GM21367 (cell line): ENCODE data around the gene POLR2F.
A peak's percentile ranks its signal among the peaks of the same experiment; 100 is the strongest.
"Not testable (repeated sequence)": the region's sequence is repeated elsewhere in the genome, so short reads cannot be mapped to it uniquely, and the experiment has no call there.

Source experiments
- ATAC-seq: cut with Tn5 transposase; IDR thresholded peaks from one replicate; pipeline ENCODE4 v1.9.1; 2021; ENCODE audit not compliant: unreplicated experiment

The POLR2F gene

GRCh38 chr22:37952629-37953028 lies 870 bp upstream of the POLR2F start:
- not testable (repeated sequence) for ATAC-seq

GRCh38 chr22:37953062-37953436 lies 450 bp upstream of the POLR2F start:
- ATAC-seq: peak; percentile 46

- no peak for ATAC-seq
These were observed 1.2 kb downstream of the POLR2F start for GRCh38 chr22:37954686-37955085.

GRCh38 chr22:37955825-37956397 lies 2.4 kb downstream of the POLR2F start:
- ATAC-seq: not testable (repeated sequence)

GRCh38 chr22:37957232-37957631 lies 3.7 kb downstream of the POLR2F start:
- ATAC-seq: no peak

- no peak for ATAC-seq
These were observed 5.8 kb downstream of the POLR2F start for GRCh38 chr22:37959231-37959825.

GRCh38 chr22:37961062-37961461 lies 7.6 kb downstream of the POLR2F start:
- ATAC-seq: no peak

GRCh38 chr22:37965940-37966664 lies 12.6 kb downstream of the POLR2F start:
- ATAC-seq: no peak

- no peak for ATAC-seq
These were observed 13.6 kb downstream of the POLR2F start for GRCh38 chr22:37967147-37967546.

GRCh38 chr22:37967637-37968451 lies 14.3 kb downstream of the POLR2F start:
- no peak for ATAC-seq

- no peak for ATAC-seq
These were observed 15.2 kb downstream of the POLR2F start for GRCh38 chr22:37968452-37969251.

- no peak for ATAC-seq
These were observed 17.4 kb downstream of the POLR2F start for GRCh38 chr22:37970864-37971263.

GRCh38 chr22:37971475-37972434 lies 18.3 kb downstream of the POLR2F start:
- no peak for ATAC-seq

GRCh38 chr22:37972527-37972926 lies 19.0 kb downstream of the POLR2F start:
- ATAC-seq: no peak

GRCh38 chr22:37973271-37974170 lies 20.0 kb downstream of the POLR2F start:
- ATAC-seq: no peak

GRCh38 chr22:37975153-37975552 lies 21.7 kb downstream of the POLR2F start:
- no peak for ATAC-seq

GRCh38 chr22:37976022-37976421 lies 22.5 kb downstream of the POLR2F start:
- not testable (repeated sequence) for ATAC-seq

- ATAC-seq: no peak
These were observed 23.0 kb downstream of the POLR2F start for GRCh38 chr22:37976547-37976946.

GRCh38 chr22:37979782-37980181 lies 26.3 kb downstream of the POLR2F start:
- ATAC-seq: no peak
